Activated gamma-delta T cell treated with Interleukin-2 at 50 U/mL for 16 hours (primary cell): Measurements from ENCODE around the gene DCC.

Experiments
- DNase-seq: peaks from one replicate; pipeline ENCODE4 v3.0.0-alpha.2; 2020

Gene DCC

GRCh38 chr18:52426041-52426440 lies 86.0 kb downstream of the DCC start:
- DNase-seq, result no peak

- no peak for DNase-seq
These were observed 86.5 kb downstream of the DCC start for GRCh38 chr18:52426462-52426861.

GRCh38 chr18:52427521-52428175 lies 87.7 kb downstream of the DCC start:
- no peak for DNase-seq

- DNase-seq, result no peak
These were observed 91.7 kb downstream of the DCC start for GRCh38 chr18:52431683-52432082.

- no peak for DNase-seq
These were observed 93.8 kb downstream of the DCC start for GRCh38 chr18:52433797-52434196.

- DNase-seq, result no peak
These were observed 95.3 kb downstream of the DCC start for GRCh38 chr18:52435301-52435700.

- DNase-seq, result no peak
These were observed 97.2 kb downstream of the DCC start for GRCh38 chr18:52437161-52437560.

GRCh38 chr18:52439457-52439856 lies 99.5 kb downstream of the DCC start:
- no peak for DNase-seq

GRCh38 chr18:52441794-52442193 lies 101.8 kb downstream of the DCC start:
- no peak for DNase-seq

GRCh38 chr18:52442686-52443085 lies 102.7 kb downstream of the DCC start:
- DNase-seq, result no peak

GRCh38 chr18:52451256-52451655 lies 111.3 kb downstream of the DCC start:
- DNase-seq, result no peak

GRCh38 chr18:52451851-52452250 lies 111.9 kb downstream of the DCC start:
- DNase-seq, result no peak

GRCh38 chr18:52452427-52452826 lies 112.4 kb downstream of the DCC start:
- DNase-seq, result no peak

- no peak for DNase-seq
These were observed 119.9 kb downstream of the DCC start for GRCh38 chr18:52459890-52460289.

GRCh38 chr18:52462853-52463252 lies 122.9 kb downstream of the DCC start:
- DNase-seq, result no peak

GRCh38 chr18:52465391-52465790 lies 125.4 kb downstream of the DCC start:
- DNase-seq, result no peak

- no peak for DNase-seq
These were observed 128.5 kb downstream of the DCC start for GRCh38 chr18:52468496-52468895.

GRCh38 chr18:52475325-52475724 lies 135.3 kb downstream of the DCC start:
- DNase-seq, result no peak

- no peak for DNase-seq
These were observed 141.1 kb downstream of the DCC start for GRCh38 chr18:52481116-52481515.

- no peak for DNase-seq
These were observed 145.0 kb downstream of the DCC start for GRCh38 chr18:52484977-52485376.

- DNase-seq, result no peak
These were observed 146.1 kb downstream of the DCC start for GRCh38 chr18:52486052-52486451.

- no peak for DNase-seq
These were observed 149.7 kb downstream of the DCC start for GRCh38 chr18:52489396-52490306.

GRCh38 chr18:52496426-52496825 lies 156.4 kb downstream of the DCC start:
- DNase-seq, result no peak

GRCh38 chr18:52499016-52499415 lies 159.0 kb downstream of the DCC start:
- no peak for DNase-seq
